Epithelial cell of esophagus (primary cell): Measurements from ENCODE around the gene CACNB4.

Experiments used
- DNase-seq: peaks from one replicate; pipeline ENCODE4 v3.0.0; 2010; ENCODE audit warnings: low read depth
- H3K4me3 ChIP-seq: 2 replicates; pipeline ENCODE4 v1.5.1; 2011; ENCODE audit warnings: mild to moderate bottlenecking, low read length, control low read depth
- CTCF ChIP-seq: IDR thresholded peaks from 2 replicates; pipeline ENCODE4 v1.5.1; 2011; ENCODE audit warnings: low read depth, mild to moderate bottlenecking, low read length, control low read depth, inconsistent platforms; ENCODE audit not compliant: insufficient read depth; ENCODE audit errors: missing control alignments

The CACNB4 gene

DNA sequence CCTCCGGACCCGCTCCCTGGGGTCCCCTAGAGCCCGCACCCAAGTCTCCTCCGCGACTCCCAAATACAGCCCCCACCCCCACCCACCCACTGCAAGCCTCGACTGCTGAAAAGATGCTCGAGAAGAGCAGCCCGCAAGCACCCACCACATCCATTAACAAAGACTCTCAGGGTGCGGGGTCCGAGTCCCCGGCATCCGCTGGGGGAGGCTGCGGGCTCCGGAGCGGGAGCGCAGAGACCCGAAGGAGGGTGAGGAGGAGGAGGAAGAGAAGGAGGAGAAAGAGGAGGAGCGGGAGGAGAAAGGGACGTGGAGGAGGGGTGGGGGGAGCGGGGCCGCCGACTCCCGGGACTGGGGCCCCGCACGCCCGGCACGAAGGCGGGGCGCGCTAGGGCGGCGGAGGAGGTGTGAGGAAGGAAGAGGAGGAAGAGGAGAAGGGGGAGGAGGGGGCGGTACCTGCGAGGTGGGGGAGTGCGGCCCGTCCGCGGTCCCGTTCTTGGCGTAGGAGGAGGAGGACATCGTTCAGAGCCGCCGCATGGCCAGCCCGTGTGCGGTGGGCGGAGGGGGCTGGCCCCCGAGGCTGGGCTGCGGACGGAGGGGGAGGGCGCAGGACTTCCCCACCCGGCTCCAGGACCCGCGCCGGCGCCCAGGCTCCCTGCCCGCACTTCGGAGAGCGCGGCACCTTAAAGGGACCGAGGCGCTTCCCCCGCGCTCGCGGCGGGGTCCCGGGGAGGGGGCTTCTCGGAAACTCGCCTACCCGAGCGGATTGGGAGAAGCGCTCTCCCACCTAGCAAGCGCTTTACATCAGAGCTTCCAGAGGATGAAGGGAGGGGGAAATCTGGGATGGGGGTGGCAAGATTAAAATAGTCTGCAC lies at the start of gene CACNB4:
CACNB4 (minus strand) TSS at position 549 of the 871 bp plus-strand sequence.
- H3K4me3 ChIP-seq = peak within 1 kb of the TSS; percentile 48
- DNase-seq = no peak
- no peak for TF ChIP-seq CTCF

- TF ChIP-seq CTCF = no peak
- no peak overlapping the region for H3K4me3 ChIP-seq
- DNase-seq = peak; percentile 4
Observed at GRCh38 chr2:152134488-152135280, 35.8 kb upstream of the CACNB4 start.

GRCh38 chr2:152132306-152132705 lies 33.5 kb upstream of the CACNB4 start:
- no peak for DNase-seq
- no peak overlapping the region for H3K4me3 ChIP-seq
- no peak for TF ChIP-seq CTCF

- H3K4me3 ChIP-seq = no peak overlapping the region
- DNase-seq = no peak
- no peak for TF ChIP-seq CTCF
Observed at GRCh38 chr2:152127628-152128027, 28.8 kb upstream of the CACNB4 start.

DNA sequence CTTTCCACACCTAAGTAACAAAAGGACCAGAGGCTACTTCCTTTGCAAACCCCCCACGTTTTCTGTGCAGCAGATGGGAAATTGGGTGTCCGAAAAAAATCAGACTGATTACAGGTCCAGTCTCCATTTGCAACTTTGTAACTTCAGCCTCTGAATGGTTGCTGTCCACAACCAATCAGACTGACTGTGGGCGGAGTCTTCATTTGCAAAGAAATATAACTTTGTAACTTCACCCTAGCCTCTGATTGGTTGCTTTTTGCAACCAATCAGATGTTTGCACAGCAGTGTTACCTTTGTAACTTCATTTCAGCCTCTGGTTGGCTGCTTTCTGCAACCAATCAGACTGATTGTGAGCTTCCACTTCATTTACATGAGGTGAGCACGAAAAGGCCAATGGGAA lies 27.8 kb upstream of the CACNB4 start:
- TF ChIP-seq CTCF = no peak
- H3K4me3 ChIP-seq = no peak overlapping the region
- DNase-seq = peak; percentile 3

- no peak for DNase-seq
- H3K4me3 ChIP-seq = no peak overlapping the region
- no peak for TF ChIP-seq CTCF
Observed at GRCh38 chr2:152122161-152122560, 23.3 kb upstream of the CACNB4 start.
